MCF 10A (cell line): Measurements from ENCODE around the gene DCPS. TPM values are rescaled to one million over a fixed set of nuclear protein-coding genes. Genes with fewer than 3 reads are reported as not detected.
A peak's percentile ranks its signal among the peaks of the same experiment; 100 is the strongest.

Experiments used
- BruUV-seq: library from RNA; stranded (reverse); fragments of 400-500 nt; replicated peaks from 2 replicates; lab custom pipeline; 2021; lab: Mats Ljungman, UMichigan
- CTCF ChIA-PET: fragments of 300-600 bp; sonication (Branson Sonifier 250); formaldehyde crosslinking; extraction: SDS; loops from one replicate; lab custom pipeline; 2021; ENCODE audit warnings: antibody characterized with exemption, inconsistent platforms; lab: Yijun Ruan, JAX
- POLR2A ChIA-PET: fragments of 300-600, 350-650 bp; sonication (Branson Sonifier 250); formaldehyde crosslinking; extraction: SDS; loops from one replicate; lab custom pipeline; 2020; ENCODE audit warnings: antibody characterized with exemption, inconsistent platforms; lab: Yijun Ruan, JAX
- DNase-seq: peaks from one replicate; pipeline ENCODE4 v3.0.0-alpha.2; 2018; ENCODE audit not compliant: unreplicated experiment
- H3K27ac Mint-ChIP-seq: one replicate; pipeline ENCODE4 v1.8.0; 2022; ENCODE audit warnings: mild to moderate bottlenecking, low read depth, mixed read lengths; ENCODE audit not compliant: unreplicated experiment
- H3K27me3 Mint-ChIP-seq: one replicate; pipeline ENCODE4 v1.8.0; 2022; ENCODE audit warnings: mixed read lengths; ENCODE audit not compliant: insufficient read depth, unreplicated experiment
- H3K36me3 Mint-ChIP-seq: one replicate; pipeline ENCODE4 v1.8.0; 2022; ENCODE audit warnings: mild to moderate bottlenecking, moderate library complexity, mixed read lengths; ENCODE audit not compliant: insufficient read depth, unreplicated experiment
- H3K4me1 Mint-ChIP-seq: one replicate; pipeline ENCODE4 v1.8.0; 2022; ENCODE audit warnings: mixed read lengths; ENCODE audit not compliant: insufficient read depth, unreplicated experiment
- H3K4me3 Mint-ChIP-seq: one replicate; pipeline ENCODE4 v1.8.0; 2022; ENCODE audit warnings: mild to moderate bottlenecking, moderate library complexity, mixed read lengths; ENCODE audit not compliant: unreplicated experiment
- H3K9me3 Mint-ChIP-seq: one replicate; pipeline ENCODE4 v1.8.0; 2022; ENCODE audit warnings: mixed read lengths; ENCODE audit not compliant: unreplicated experiment
- CTCF ChIP-seq: fragments of 200-600 bp; IDR thresholded peaks from one replicate; pipeline ENCODE4 v1.8.0; 2022; ENCODE audit warnings: antibody characterized with exemption, mild to moderate bottlenecking; ENCODE audit not compliant: unreplicated experiment
- intact Hi-C: fragments of 100-400 bp; cut with micrococcal nuclease; formaldehyde crosslinking; loops from 2 replicates; pipeline ENCODE4 v1.14.1; 2022
- total RNA-seq: library from RNA; stranded (reverse); gene quantifications from 2 replicates; pipeline ENCODE4 v1.2.3, GENCODE V29; 2022

The DCPS gene
- total RNA-seq, 1 experiment from 2014 or later, result 33.7 TPM

- Mint-ChIP-seq H3K36me3 (peaks cover 7% of the 10 kb centered on the region), H3K4me1 (peaks cover 21% of the 10 kb centered on the region), H3K4me3 (peak within 1 kb of the TSS; percentile 83), H3K9me3 (no peaks in the 10 kb centered on the region), H3K27ac (peak within 1 kb of the TSS; percentile 80), H3K27me3 (no peaks in the 10 kb centered on the region)
- ChIA-PET POLR2A (interaction anchor here (0.6 to 4.8 kb wide), 13 partner anchors 11 to 672 kb away, joined by 3 to 41 read pairs (median 3); partner anchors contain the start of genes DCPS, FAM118B, FOXRED1 and HYLS1), CTCF (interaction anchor here (0.6 to 1.0 kb wide), 6 partner anchors 11 to 728 kb away, joined by 3 to 6 read pairs (median 4); no protein-coding TSS in a partner anchor)
- TF ChIP-seq CTCF, result no peak
- no TSS peak for BruUV-seq
- DNase-seq, result peak; percentile 55
- intact Hi-C loops, result no loop called here
Observed at GRCh38 chr11:126282736-126283591, 20.9 kb upstream of the DCPS start, which contains the start of gene TIRAP. TIRAP (plus strand) TSS chr11:126283093; CDS start chr11:126290895, 7,802 bp downstream.

- intact Hi-C loops, result no loop called here
- no peak for TF ChIP-seq CTCF
- ChIA-PET CTCF (interaction anchor here (0.7 kb wide), 1 partner anchor 548 kb away, joined by 3 read pairs; no protein-coding TSS in a partner anchor), POLR2A (interaction anchor here (4.8 kb wide), 1 partner anchor 16 kb away, joined by 41 read pairs; the partner anchor contains the start of genes FOXRED1 and SRPRA)
- no peaks in the 10 kb centered on the region for H3K9me3 Mint-ChIP-seq
- peaks cover 21% of the 10 kb centered on the region for H3K4me1 Mint-ChIP-seq
- H3K36me3 Mint-ChIP-seq, result peaks cover 11% of the 10 kb centered on the region
- H3K4me3 Mint-ChIP-seq, result peak overlapping the region; percentile 63
- peak; percentile 98 for DNase-seq
- no peaks in the 10 kb centered on the region for H3K27me3 Mint-ChIP-seq
- peak overlapping the region; percentile 78 for H3K27ac Mint-ChIP-seq
- BruUV-seq, result no TSS peak
Observed at GRCh38 chr11:126284829-126285228, 19.0 kb upstream of the DCPS start.

DNA sequence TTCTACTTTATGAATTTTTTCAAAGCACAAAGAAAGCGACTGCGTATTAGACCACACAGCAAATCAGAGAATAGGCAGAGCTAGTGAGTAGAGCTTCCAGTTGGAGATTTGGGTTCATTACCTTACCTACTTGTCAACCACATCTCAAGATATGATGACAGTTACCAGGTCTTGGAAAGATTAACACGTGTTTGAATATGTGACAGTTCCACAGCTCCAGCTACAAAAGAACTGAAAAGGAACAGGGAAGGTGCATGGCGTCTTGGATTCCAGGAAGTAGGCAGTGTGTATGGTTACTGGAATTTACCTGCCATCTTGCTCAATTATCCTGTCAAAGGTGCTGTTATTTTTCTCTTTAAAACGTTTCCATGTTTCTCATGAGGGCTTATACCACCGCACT is 15.6 kb upstream of the DCPS start:
- Mint-ChIP-seq H3K27me3 (no peaks in the 10 kb centered on the region), H3K9me3 (no peaks in the 10 kb centered on the region), H3K27ac (no peak overlapping the region), H3K4me1 (peaks cover 8% of the 10 kb centered on the region), H3K36me3 (peaks cover 39% of the 10 kb centered on the region), H3K4me3 (no peak overlapping the region)
- no TSS peak for BruUV-seq
- intact Hi-C loops, result no loop called here
- ChIA-PET CTCF (interaction anchor here (1.0 kb wide), 1 partner anchor 11 kb away, joined by 6 read pairs; no protein-coding TSS in a partner anchor), POLR2A (interaction anchor here (1.5 kb wide), 1 partner anchor 12 kb away, joined by 4 read pairs; no protein-coding TSS in a partner anchor)
- DNase-seq, result no peak
- TF ChIP-seq CTCF, result no peak

- Mint-ChIP-seq H3K27me3 (no peaks in the 10 kb centered on the region), H3K9me3 (no peaks in the 10 kb centered on the region), H3K4me3 (no peak overlapping the region), H3K36me3 (peaks cover 50% of the 10 kb centered on the region), H3K4me1 (no peaks in the 10 kb centered on the region), H3K27ac (no peak overlapping the region)
- ChIA-PET POLR2A (interaction anchor here (1.1 kb wide), 1 partner anchor 13 kb away, joined by 5 read pairs; the partner anchor contains the start of gene DCPS), CTCF (interaction anchor here (0.7 to 1.3 kb wide), 3 partner anchors 19 to 33 kb away, joined by 3 to 9 read pairs (median 4); no protein-coding TSS in a partner anchor)
- no peak for TF ChIP-seq CTCF
- no TSS peak for BruUV-seq
- DNase-seq, result no peak
- intact Hi-C loops, result no loop called here
Observed at GRCh38 chr11:126290887-126291286, 13.0 kb upstream of the DCPS start.
